Colonic mucosa (tissue), 4 donors: ENCODE data around the gene ZNF813. TPM values are rescaled to one million over a fixed set of nuclear protein-coding genes. Genes with fewer than 3 reads are reported as not detected.

Source experiments
- DNase-seq: peaks from one replicate; pipeline ENCODE4 v3.0.0-alpha.2; 2020
- H3K27ac ChIP-seq: fragments of 200-600 bp; one replicate; pipeline ENCODE4 v1.8.0; 2021
- H3K27me3 ChIP-seq: fragments of 200-600 bp; one replicate; pipeline ENCODE4 v1.8.0; 2021
- H3K36me3 ChIP-seq: fragments of 200-600 bp; one replicate; pipeline ENCODE4 v1.8.0; 2021
- H3K4me1 ChIP-seq: fragments of 200-600 bp; one replicate; pipeline ENCODE4 v1.8.0; 2021; ENCODE audit warnings: mild to moderate bottlenecking
- H3K4me3 ChIP-seq: fragments of 200-600 bp; one replicate; pipeline ENCODE4 v1.8.0; 2021
- H3K9ac ChIP-seq, 2 donors: one replicate each; pipeline ENCODE4 v1.7.0; 2013; ENCODE audit warnings: control low read depth in 2 of 2, low read depth in 2 of 2, low read length in 2 of 2
- H3K9me3 ChIP-seq: fragments of 200-600 bp; one replicate; pipeline ENCODE4 v1.8.0; 2021
- intact Hi-C: fragments of 100-400 bp; cut with DNase I; formaldehyde crosslinking; loops from one replicate; pipeline ENCODE4 v1.14.1; 2022
- total RNA-seq, 2 donors: library from RNA; stranded (reverse); fragmentation: NEBNext Ultra II Directional in 1 of 2; extraction: Animal tissue kit (Norgen Biotek cat#: 25700) in 1 of 2; gene quantifications; one replicate each; pipeline ENCODE4 v1.2.1, GENCODE V29; 2021
- TF ChIP-seq, protein P1 (sequence below): fragments of 200-600 bp; IDR thresholded peaks from one replicate; pipeline ENCODE4 v1.8.0; 2022; ENCODE audit warnings: antibody characterized with exemption, mild to moderate bottlenecking
- donor health status: healthy.
- donor health status: DM: no; HTN: no; CAD: no.
- donor health status: DM: no; HTN: no; CAD: no.

The ZNF813 gene
- total RNA-seq, 2 donors from 2014 or later, result 3.6 to 4.9 TPM

DNA sequence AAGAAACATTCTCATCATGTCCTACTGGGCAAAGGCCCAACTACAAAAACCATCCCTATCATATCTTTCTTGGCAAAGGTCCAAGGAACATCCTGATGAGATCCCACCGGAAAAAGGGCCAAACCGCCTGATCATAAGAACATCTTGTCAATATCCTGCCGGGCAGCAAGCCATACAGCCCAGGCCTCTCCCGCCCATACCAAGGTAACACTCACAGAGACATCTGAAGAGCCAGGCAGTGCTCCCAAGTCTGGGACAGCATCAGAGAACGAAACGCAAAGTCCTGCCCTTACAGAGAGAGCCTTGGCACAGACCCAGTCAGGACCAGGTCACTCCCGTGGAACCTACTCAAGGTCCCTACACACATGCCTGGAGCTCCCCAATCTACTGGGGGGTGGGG is 51.9 kb downstream of the ZNF813 start:
- Histone ChIP-seq H3K27me3 (no peaks in the 10 kb centered on the region), H3K9me3 (no peaks in the 10 kb centered on the region), H3K4me1 (peaks cover 4% of the 10 kb centered on the region), H3K4me3 (no peak overlapping the region), H3K36me3 (no peaks in the 10 kb centered on the region), H3K9ac (no peak overlapping the region), H3K27ac (no peak overlapping the region)
- intact Hi-C loops, result loop anchor here (10.0 kb wide), 1 partner anchor 325 kb away; the partner anchor contains the start of gene ZNF665
- DNase-seq, result no peak
- TF ChIP-seq, protein P1, sequence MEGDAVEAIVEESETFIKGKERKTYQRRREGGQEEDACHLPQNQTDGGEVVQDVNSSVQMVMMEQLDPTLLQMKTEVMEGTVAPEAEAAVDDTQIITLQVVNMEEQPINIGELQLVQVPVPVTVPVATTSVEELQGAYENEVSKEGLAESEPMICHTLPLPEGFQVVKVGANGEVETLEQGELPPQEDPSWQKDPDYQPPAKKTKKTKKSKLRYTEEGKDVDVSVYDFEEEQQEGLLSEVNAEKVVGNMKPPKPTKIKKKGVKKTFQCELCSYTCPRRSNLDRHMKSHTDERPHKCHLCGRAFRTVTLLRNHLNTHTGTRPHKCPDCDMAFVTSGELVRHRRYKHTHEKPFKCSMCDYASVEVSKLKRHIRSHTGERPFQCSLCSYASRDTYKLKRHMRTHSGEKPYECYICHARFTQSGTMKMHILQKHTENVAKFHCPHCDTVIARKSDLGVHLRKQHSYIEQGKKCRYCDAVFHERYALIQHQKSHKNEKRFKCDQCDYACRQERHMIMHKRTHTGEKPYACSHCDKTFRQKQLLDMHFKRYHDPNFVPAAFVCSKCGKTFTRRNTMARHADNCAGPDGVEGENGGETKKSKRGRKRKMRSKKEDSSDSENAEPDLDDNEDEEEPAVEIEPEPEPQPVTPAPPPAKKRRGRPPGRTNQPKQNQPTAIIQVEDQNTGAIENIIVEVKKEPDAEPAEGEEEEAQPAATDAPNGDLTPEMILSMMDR, result no peak

GRCh38 chr19:53520163-53520546 is 52.6 kb downstream of the ZNF813 start:
- no peak for DNase-seq
- intact Hi-C loops, result no loop called here
- H3K4me3 ChIP-seq, result peak overlapping the region; percentile 49

GRCh38 chr19:53520547-53521372 is 53.2 kb downstream of the ZNF813 start:
- peaks cover under 1% of the 10 kb centered on the region for H3K9me3 ChIP-seq
- peak overlapping the region; percentile 60 for H3K27ac ChIP-seq
- peak; percentile 97 for DNase-seq
- no peaks in the 10 kb centered on the region for H3K27me3 ChIP-seq
- H3K9ac ChIP-seq, result no peak overlapping the region
- TF ChIP-seq, protein P1, result no peak
- intact Hi-C loops, result no loop called here
- peak overlapping the region; percentile 49 for H3K4me3 ChIP-seq
- peaks cover 4% of the 10 kb centered on the region for H3K4me1 ChIP-seq
- H3K36me3 ChIP-seq, result no peaks in the 10 kb centered on the region

More at GRCh38 chr19:53520163-53520546, 52.6 kb downstream of the ZNF813 start:
- TF ChIP-seq, protein P1, result no peak
- Histone ChIP-seq H3K9ac (no peak overlapping the region), H3K27me3 (no peaks in the 10 kb centered on the region), H3K27ac (peak overlapping the region; percentile 60), H3K9me3 (no peaks in the 10 kb centered on the region), H3K4me1 (peaks cover 4% of the 10 kb centered on the region), H3K36me3 (no peaks in the 10 kb centered on the region)

DNA sequence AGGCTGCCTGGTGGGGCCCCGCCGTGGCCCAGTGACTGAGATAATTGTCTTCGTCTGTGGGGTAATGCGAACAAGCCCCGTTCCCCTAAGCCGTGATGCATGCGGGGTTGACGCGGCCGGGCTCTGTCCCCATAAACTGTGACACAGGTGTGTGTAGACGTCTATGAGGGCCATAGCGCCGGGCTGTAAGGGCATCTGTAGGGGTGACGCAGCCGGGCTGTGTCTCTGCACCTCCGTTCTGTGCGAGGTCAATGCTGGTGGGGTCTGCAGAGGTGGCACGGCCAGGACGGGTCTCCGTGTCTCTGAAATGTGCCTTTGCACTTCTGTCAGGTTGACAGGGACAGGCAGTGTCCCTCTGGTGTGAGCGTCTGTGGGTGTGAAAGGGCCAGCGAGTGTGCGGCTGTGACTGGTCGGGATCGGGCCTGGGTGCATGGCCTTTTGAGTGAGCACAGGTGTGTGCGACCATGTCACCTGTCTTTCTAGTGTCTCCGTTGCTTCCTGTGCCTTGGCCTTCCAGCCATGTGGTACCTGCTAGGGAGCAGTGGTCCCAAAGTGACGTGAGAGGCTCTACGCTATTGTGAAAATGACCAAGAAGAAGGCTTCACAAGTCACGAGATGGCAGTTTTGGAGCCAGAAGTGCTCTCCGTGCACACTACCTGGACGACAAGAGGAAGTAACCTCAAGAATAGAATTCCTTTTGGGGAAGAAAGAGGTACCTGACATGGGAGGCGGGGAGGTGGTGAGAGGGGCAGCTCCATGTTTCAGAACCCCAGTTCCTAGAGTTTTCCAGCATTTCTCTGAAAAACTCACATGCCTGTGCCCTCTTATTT is 54.1 kb downstream of the ZNF813 start:
- intact Hi-C loops, result no loop called here

GRCh38 chr19:53525922-53526321 is 58.4 kb downstream of the ZNF813 start:
- Histone ChIP-seq H3K27me3 (no peaks in the 10 kb centered on the region), H3K4me3 (no peak overlapping the region), H3K9me3 (peaks cover 4% of the 10 kb centered on the region), H3K9ac (no peak overlapping the region), H3K27ac (no peak overlapping the region), H3K4me1 (peaks cover 4% of the 10 kb centered on the region), H3K36me3 (no peaks in the 10 kb centered on the region)
- TF ChIP-seq, protein P1, result no peak
- intact Hi-C loops, result no loop called here
- DNase-seq, result no peak

More for the DNA sequence above, 54.1 kb downstream of the ZNF813 start:
- TF ChIP-seq, protein P1, result no peak
- no peaks in the 10 kb centered on the region for H3K36me3 ChIP-seq
- no peak for DNase-seq
- no peak overlapping the region for H3K27ac ChIP-seq
- no peak overlapping the region for H3K9ac ChIP-seq
- H3K9me3 ChIP-seq, result peaks cover 4% of the 10 kb centered on the region
- H3K27me3 ChIP-seq, result no peaks in the 10 kb centered on the region
- H3K4me3 ChIP-seq, result peak overlapping the region; percentile 49
- H3K4me1 ChIP-seq, result peaks cover 4% of the 10 kb centered on the region
